Measurements from ENCODE around the gene SLC39A10.

- no peak for TF ChIP-seq EZH2phosphoT487 (IDR thresholded peaks at IDR 0.05; ENCODE audit: insufficient read depth, low read depth)
- no peak for TF ChIP-seq EZH2 (IDR thresholded peaks at IDR 0.05; ENCODE audit: insufficient read depth, poor library complexity, severe bottlenecking)
Measured at GRCh38 chr2:195734931-195735330, 77.9 kb downstream of the SLC39A10 start.

Data from GM23248 (cell line).